NCI-H1436 (cell line): ENCODE results near the gene RUSF1.

Experiments
- DNase-seq: peaks from one replicate; lab custom pipeline; 2025; lab: John Stamatoyannopoulos, UW

Gene RUSF1

GRCh38 chr16:31471241-31471874, 36.8 kb downstream of the RUSF1 start:
- DNase-seq = no peak

GRCh38 chr16:31470615-31471014, 37.6 kb downstream of the RUSF1 start:
- no peak for DNase-seq

GRCh38 chr16:31467858-31468257, 40.3 kb downstream of the RUSF1 start:
- DNase-seq = no peak

- no peak for DNase-seq
Observed at GRCh38 chr16:31467151-31467773, 40.9 kb downstream of the RUSF1 start.

- no peak for DNase-seq
Observed at GRCh38 chr16:31466381-31466841, 41.8 kb downstream of the RUSF1 start.

- no peak for DNase-seq
Observed at GRCh38 chr16:31465788-31466370, 42.3 kb downstream of the RUSF1 start.

- DNase-seq = no peak
Observed at GRCh38 chr16:31464781-31465260, 43.4 kb downstream of the RUSF1 start.

- DNase-seq = no peak
Observed at GRCh38 chr16:31464348-31464769, 43.8 kb downstream of the RUSF1 start.

GRCh38 chr16:31461921-31462804, 46.0 kb downstream of the RUSF1 start:
- no peak for DNase-seq

GRCh38 chr16:31461201-31461920, 46.8 kb downstream of the RUSF1 start:
- no peak for DNase-seq

- DNase-seq = no peak
Observed at GRCh38 chr16:31460582-31461002, 47.6 kb downstream of the RUSF1 start.

- peak; percentile 99 for DNase-seq
Observed at GRCh38 chr16:31459687-31460581, 48.3 kb downstream of the RUSF1 start.

- peak; percentile 95 for DNase-seq
Observed at GRCh38 chr16:31458844-31459686, 49.1 kb downstream of the RUSF1 start, which contains the start of gene ARMC5. Gene ARMC5 (plus strand): TSS chr16:31459501. CDS start chr16:31459525, 24 bp downstream.

- DNase-seq = no peak
Observed at GRCh38 chr16:31458073-31458843, 49.9 kb downstream of the RUSF1 start.

- no peak for DNase-seq
Observed at GRCh38 chr16:31456988-31457360, 51.2 kb downstream of the RUSF1 start.

GRCh38 chr16:31455601-31456314, 52.4 kb downstream of the RUSF1 start:
- DNase-seq = peak; percentile 6

- no peak for DNase-seq
Observed at GRCh38 chr16:31453255-31454204, 54.7 kb downstream of the RUSF1 start.
